ENCODE results near the gene CDC123. TPM values are rescaled to one million over a fixed set of nuclear protein-coding genes. Genes with fewer than 3 reads are reported as not detected.
A peak's percentile ranks its signal among the peaks of the same experiment; 100 is the strongest.

CDC123 gene
- total RNA-seq (2021; ENCODE audit: unreplicated experiment) (132 TPM), Bru-seq, nascent RNA (percentile 89 among the genes with signal in this experiment), BruChase-seq, experiment 1, labeled RNA remaining after a 6-hour chase (percentile 87 among the genes with signal in this experiment), BruChase-seq, experiment 2, labeled RNA remaining after a 2-hour chase (percentile 79 among the genes with signal in this experiment)
- 133 and 134 TPM in 2 replicates for polyA plus RNA-seq (2012)
- long read RNA-seq, transcript CDC123-201 (13 exons, 1,542 nt), result major isoform, 185 of 267 reads
- long read RNA-seq, partial matches to known transcripts, result 22 of 267 reads
- long read RNA-seq, other reads (novel, unspliced or antisense), result 59 of 267 reads

GRCh38 chr10:12195603-12196506, at the start of gene CDC123, which contains the start of gene NUDT5:
Gene CDC123, plus strand, starts transcription at chr10:12196188. Its CDS starts 58 bp downstream, at chr10:12196246.
Gene NUDT5, minus strand, starts transcription at chr10:12195891. Its CDS starts 9,600 bp downstream, at chr10:12186291.
- Histone ChIP-seq H3K27me3 (ENCODE audit: insufficient read depth, low read length) (no peaks in the 10 kb centered on the region), H3K9ac (ENCODE audit: low read length) (peak within 1 kb of the TSS; percentile 84), H3K9me2 (ENCODE audit: insufficient read depth) (no peaks in the 10 kb centered on the region), H3K4me1 (ENCODE audit: control insufficient read depth in 1 of 2, insufficient read depth in 2 of 2, low read length in 2 of 2) (peaks cover 11 to 27% of the 10 kb centered on the region in 2 experiments), H3K79me2 (ENCODE audit: insufficient read depth, low read length) (peaks cover 98% of the 10 kb centered on the region), H3K36me3 (ENCODE audit: control insufficient read depth in 1 of 2, insufficient read depth in 2 of 2, low read length in 2 of 2) (peaks cover 5 to 31% of the 10 kb centered on the region in 2 experiments; a peak in 3 of 4 replicates), H3K4me2 (ENCODE audit: low read length) (peak within 1 kb of the TSS; percentile 92), H3K9me3 (ENCODE audit: control insufficient read depth in 1 of 2, insufficient read depth in 1 of 2, low read depth in 1 of 2, low read length in 2 of 2) (no peaks in the 10 kb centered on the region), H3K27ac (ENCODE audit: low read depth, low read length) (peak within 1 kb of the TSS; percentile 91), H4K20me1 (ENCODE audit: insufficient read depth) (peaks cover 9% of the 10 kb centered on the region; the same call in 1 of the 2 replicates), H3K4me3 (replicated peaks in 1 of 2; ENCODE audit: low read depth in 1 of 2, low read length in 2 of 2) (peak within 1 kb of the TSS; percentile 83 to 88), H2AFZ (ENCODE audit: low read depth, low read length, poor library complexity, severe bottlenecking) (peak within 1 kb of the TSS; percentile 88)
- BruUV-seq (replicated peaks), result no TSS peak
- ATAC-seq, result peak; percentile 93
- RAD21 ChIA-PET (ENCODE audit: low non-redundant PET in 1 of 2, low total read pairs in 2 of 2, uncharacterized antibody in 2 of 2, unreplicated experiment in 2 of 2), result no interaction called here
- intact Hi-C loops (cut with micrococcal nuclease), result no loop called here
- POLR2A ChIA-PET, result interaction anchor here (0.6 to 1.5 kb wide), 4 partner anchors 15 to 153 kb away, joined by 3 to 4 read pairs (median 4); partner anchors contain the start of gene UPF2
- CTCF ChIA-PET, result no interaction called here
- TF ChIP-seq MAX (IDR thresholded peaks at IDR 0.05), result peak; percentile 97
- peak; percentile 70 for TF ChIP-seq EGR1 (IDR thresholded peaks at IDR 0.05; ENCODE audit: low read depth)
- TF ChIP-seq CTCF (IDR thresholded peaks at IDR 0.05 in 2 of 3, conservative IDR thresholded peaks at IDR 0.05 in 1 of 3; ENCODE audit: borderline replicate concordance in 1 of 3, insufficient read depth in 1 of 3, low read depth in 2 of 3, low read length in 2 of 3), result no peak
- TF ChIP-seq TCF7L2 (IDR thresholded peaks at IDR 0.05; ENCODE audit: borderline replicate concordance, extremely low read depth, insufficient read depth, insufficient read length), result peak; percentile 39
- TF ChIP-seq CBX3 (IDR thresholded peaks at IDR 0.05; ENCODE audit: low read depth), result peak; percentile 40; the same call in 1 of the 2 replicates
- TF ChIP-seq ELF1 (IDR thresholded peaks at IDR 0.05; ENCODE audit: borderline replicate concordance, low read depth), result peak; percentile 81
- 0 out of 2 replicates have a peak, but pooled peaks have one; percentile 6 for TF ChIP-seq JUND (IDR thresholded peaks at IDR 0.05)
- TF ChIP-seq POLR2A (IDR thresholded peaks at IDR 0.05; ENCODE audit: borderline replicate concordance, extremely low read depth, insufficient read depth, insufficient read length), result peak; percentile 73
- peak; percentile 91 for TF ChIP-seq SIN3A (IDR thresholded peaks at IDR 0.05; ENCODE audit: low read depth)
- no peak for TF ChIP-seq CEBPB (IDR thresholded peaks at IDR 0.05; ENCODE audit: low read depth)
- peak; percentile 72 for TF ChIP-seq ZFX (IDR thresholded peaks at IDR 0.05)
- TF ChIP-seq EZH2phosphoT487 (IDR thresholded peaks at IDR 0.05; ENCODE audit: borderline replicate concordance), result no peak
- no peak for TF ChIP-seq EZH2 (IDR thresholded peaks at IDR 0.05)
- peak; percentile 42 for TF ChIP-seq POLR2AphosphoS5 (IDR thresholded peaks at IDR 0.05; ENCODE audit: low read depth, low read length)
- peak; percentile 92 for TF ChIP-seq ZBTB33 (IDR thresholded peaks at IDR 0.05; ENCODE audit: extremely low read depth, insufficient replicate concordance, low read length)
- peak; percentile 82 for DNase-seq (ENCODE audit: low read depth, low spot score)

Measured in HCT116 (cell line).